ENCODE measurements around the gene SLC5A9. TPM values are rescaled to one million over a fixed set of nuclear protein-coding genes. Genes with fewer than 3 reads are reported as not detected.

Gene SLC5A9
- total and polyA plus RNA-seq, 7 donors, result 0.01 to 0.39 TPM; not detected in 5

DNA sequence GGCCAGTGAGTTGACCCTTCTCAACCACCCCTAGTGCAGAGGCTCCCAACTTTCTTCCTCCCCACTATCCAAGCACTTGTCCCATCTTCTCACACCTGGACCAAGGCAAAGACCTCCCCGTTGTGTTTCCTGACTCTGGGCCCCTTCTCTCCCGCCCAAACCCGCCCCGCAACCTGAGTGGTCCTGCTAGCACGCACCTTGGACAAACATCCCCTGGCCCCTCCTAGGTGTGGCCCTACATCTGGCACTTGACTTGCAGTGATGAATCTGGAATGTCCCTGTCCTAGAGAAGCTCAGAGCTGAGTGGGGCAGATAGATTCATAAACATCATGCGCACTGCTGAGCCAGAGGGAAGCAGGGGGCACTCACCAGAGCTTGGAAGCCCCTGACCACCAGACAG lies 2.3 kb downstream of the SLC5A9 start:
- WGBS, 3 donors, result 92 to 99% (median 93%) methylated on average over 6 of the region's 6 CpGs
- Histone ChIP-seq H3K27ac (no peak overlapping the region), H3K27me3 (ENCODE audit: insufficient read depth in 3 of 3, low read length in 2 of 3) (no peaks in the 10 kb centered on the region), H3K4me1 (no peaks in the 10 kb centered on the region), H3K4me3 (no peak overlapping the region), H3K36me3 (ENCODE audit: insufficient read depth in 1 of 2, low read depth in 1 of 2) (no peaks in the 10 kb centered on the region), H3K9me3 (no peaks in the 10 kb centered on the region)
- ATAC-seq, result no peak
- TF ChIP-seq CTCF (IDR thresholded peaks at IDR 0.05), result no peak
- no peak for DNase-seq
- intact Hi-C loops (cut with DNase I), result no loop called here

GRCh38 chr1:48225579-48225978 lies 3.1 kb downstream of the SLC5A9 start:
- H3K36me3 ChIP-seq (ENCODE audit: insufficient read depth in 1 of 2, low read depth in 1 of 2), result no peaks in the 10 kb centered on the region
- H3K9me3 ChIP-seq, result no peaks in the 10 kb centered on the region
- 76 to 92% (median 87%) methylated on average over 6 of the region's 6 CpGs for WGBS, 3 donors
- no peak overlapping the region for H3K27ac ChIP-seq
- TF ChIP-seq CTCF (IDR thresholded peaks at IDR 0.05), result no peak
- H3K27me3 ChIP-seq (ENCODE audit: insufficient read depth in 3 of 3, low read length in 2 of 3), result no peaks in the 10 kb centered on the region
- no peaks in the 10 kb centered on the region for H3K4me1 ChIP-seq
- no peak for DNase-seq
- ATAC-seq, result no peak
- intact Hi-C loops (cut with DNase I), result no loop called here
- no peak overlapping the region for H3K4me3 ChIP-seq

DNA sequence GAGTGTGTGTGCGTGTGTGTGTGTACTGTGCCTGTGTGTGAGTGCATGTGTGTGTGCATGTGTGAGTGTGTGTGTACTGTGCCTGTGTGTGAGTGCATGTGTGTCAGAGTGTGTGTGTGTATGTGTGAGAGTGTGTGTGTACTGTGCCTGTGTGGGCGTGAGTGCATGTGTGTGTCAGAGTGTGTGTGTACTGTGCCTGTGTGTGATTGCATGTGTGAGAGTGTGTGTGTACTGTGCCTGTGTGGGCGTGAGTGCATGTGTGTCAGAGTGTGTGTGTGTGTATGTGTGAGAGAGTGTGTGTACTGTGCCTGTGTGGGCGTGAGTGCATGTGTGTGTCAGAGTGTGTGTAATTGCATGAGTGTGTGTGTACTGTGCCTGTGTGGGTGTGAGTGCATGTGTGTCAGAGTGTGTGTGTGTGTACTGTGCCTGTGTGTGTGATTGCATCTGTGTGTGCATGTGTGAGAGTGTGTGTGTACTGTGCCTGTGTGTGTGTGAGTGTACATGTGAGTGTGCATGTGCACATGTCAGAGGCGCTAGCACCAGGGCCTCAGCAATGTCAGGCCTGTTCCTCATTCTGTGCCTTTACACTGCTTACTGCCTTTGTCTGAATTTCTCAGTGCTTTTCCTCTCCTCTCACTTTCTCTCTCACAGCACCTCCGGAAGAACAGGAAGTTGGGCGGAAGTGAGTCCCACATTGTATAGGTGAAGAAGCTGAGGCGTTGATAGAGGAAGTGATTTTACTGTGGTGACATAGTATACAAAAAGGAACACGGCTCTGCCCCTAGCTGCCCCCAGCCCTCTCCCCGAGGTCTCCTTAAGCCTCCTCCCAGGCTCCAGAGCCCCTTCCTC lies 4.9 kb downstream of the SLC5A9 start:
- Histone ChIP-seq H3K4me1 (no peaks in the 10 kb centered on the region), H3K4me3 (no peak overlapping the region), H3K27ac (no peak overlapping the region), H3K9me3 (no peaks in the 10 kb centered on the region), H3K36me3 (ENCODE audit: insufficient read depth in 1 of 2, low read depth in 1 of 2) (no peaks in the 10 kb centered on the region), H3K27me3 (ENCODE audit: insufficient read depth in 3 of 3, low read length in 2 of 3) (no peaks in the 10 kb centered on the region)
- intact Hi-C loops (cut with DNase I), result no loop called here
- ATAC-seq (peak in 1 of 4 donors; percentile 14), DNase-seq (no peak)
- WGBS, 3 donors, result 69 to 81% (median 76%) methylated on average over 10 of the region's 10 CpGs
- TF ChIP-seq CTCF (IDR thresholded peaks at IDR 0.05), result no peak

DNA sequence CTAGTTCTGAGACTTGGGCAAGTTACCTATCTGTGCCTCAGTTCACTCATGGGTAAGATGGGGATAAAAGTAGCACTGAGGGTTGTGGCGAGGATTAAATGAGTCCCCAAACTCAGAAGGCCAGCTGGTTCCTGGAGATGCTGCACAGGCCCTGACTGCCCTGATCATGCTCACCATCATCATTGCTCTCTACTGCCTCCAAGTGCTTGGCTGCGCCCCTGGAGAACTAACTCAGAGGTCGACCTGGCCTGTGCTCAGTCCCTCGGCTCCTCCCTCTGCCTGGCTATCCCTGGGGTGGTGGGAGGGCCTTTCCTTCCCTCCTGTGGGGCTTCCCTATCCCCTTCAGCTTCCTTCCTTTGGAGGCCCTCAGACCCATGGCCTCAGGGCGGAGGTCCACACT lies 5.6 kb downstream of the SLC5A9 start:
- H3K27me3 ChIP-seq (ENCODE audit: insufficient read depth in 3 of 3, low read length in 2 of 3), result no peaks in the 10 kb centered on the region
- H3K4me3 ChIP-seq, result no peak overlapping the region
- ATAC-seq (no peak), DNase-seq (no peak)
- 57 to 67% (median 67%) methylated on average over 5 of the region's 5 CpGs for WGBS, 3 donors
- TF ChIP-seq CTCF (IDR thresholded peaks at IDR 0.05), result no peak
- no peak overlapping the region for H3K27ac ChIP-seq
- intact Hi-C loops (cut with DNase I), result no loop called here
- H3K4me1 ChIP-seq, result no peaks in the 10 kb centered on the region
- H3K9me3 ChIP-seq, result no peaks in the 10 kb centered on the region
- no peaks in the 10 kb centered on the region for H3K36me3 ChIP-seq (ENCODE audit: insufficient read depth in 1 of 2, low read depth in 1 of 2)

DNA sequence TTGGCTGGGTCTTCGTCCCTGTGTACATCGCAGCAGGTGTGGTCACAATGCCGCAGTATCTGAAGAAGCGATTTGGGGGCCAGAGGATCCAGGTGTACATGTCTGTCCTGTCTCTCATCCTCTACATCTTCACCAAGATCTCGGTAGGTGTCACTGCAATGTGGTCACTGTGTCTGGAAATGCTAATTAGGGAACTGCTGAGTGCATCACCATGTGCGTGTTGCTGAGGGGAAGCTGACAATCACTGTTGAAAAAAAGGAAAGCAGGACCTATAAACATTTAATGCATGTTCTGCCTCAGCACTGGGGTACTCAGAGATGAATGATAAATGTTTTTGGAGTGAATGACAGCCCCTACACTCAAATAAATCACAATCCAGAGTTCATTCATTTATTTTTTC lies 6.8 kb downstream of the SLC5A9 start:
- no peaks in the 10 kb centered on the region for H3K27me3 ChIP-seq (ENCODE audit: insufficient read depth in 3 of 3, low read length in 2 of 3)
- no peak for ATAC-seq
- no peak for TF ChIP-seq CTCF (IDR thresholded peaks at IDR 0.05)
- H3K4me1 ChIP-seq, result no peaks in the 10 kb centered on the region
- no peaks in the 10 kb centered on the region for H3K36me3 ChIP-seq (ENCODE audit: insufficient read depth in 1 of 2, low read depth in 1 of 2)
- H3K9me3 ChIP-seq, result no peaks in the 10 kb centered on the region
- intact Hi-C loops (cut with DNase I), result no loop called here
- WGBS, 3 donors, result 83 to 86% (median 85%) methylated on average over 6 of the region's 6 CpGs
- H3K4me3 ChIP-seq, result no peak overlapping the region
- H3K27ac ChIP-seq, result no peak overlapping the region
- no peak for DNase-seq
